ENCODE results near the gene PLEK. TPM values are rescaled to one million over a fixed set of nuclear protein-coding genes. Genes with fewer than 3 reads are reported as not detected.

The PLEK gene
- total RNA-seq, 2 donors from 2014 or later = not detected

- no peaks in the 10 kb centered on the region for H3K9me3 ChIP-seq (ENCODE audit: control insufficient read depth, low read length)
- DNase-seq = no peak
- Mint-ChIP-seq H3K36me3 (ENCODE audit: low read depth) (no peaks in the 10 kb centered on the region), H3K27ac (no peak overlapping the region), H3K4me3 (no peak overlapping the region), H3K4me1 (peaks cover 9% of the 10 kb centered on the region), H3K27me3 (ENCODE audit: insufficient read depth) (peaks cover 4% of the 10 kb centered on the region), H3K9me3 (no peaks in the 10 kb centered on the region)
- 76 to 80% methylated on average over 6 to 14 of the region's 14 CpGs for WGBS, 2 experiments (ENCODE audit: insufficient coverage in 1 of 2, insufficient read length in 1 of 2)
- no peaks in the 10 kb centered on the region for H3K27me3 ChIP-seq (ENCODE audit: control insufficient read depth, insufficient read depth, low read length, poor library complexity, severe bottlenecking)
- no peak for TF ChIP-seq CTCF (conservative IDR thresholded peaks at IDR 0.05)
- no peak overlapping the region for H3K9ac ChIP-seq (ENCODE audit: extremely low read depth, low read length, poor library complexity, severe bottlenecking)
- no peaks in the 10 kb centered on the region for H3K4me1 ChIP-seq (ENCODE audit: control insufficient read depth, insufficient read depth, low read length)
- H3K36me3 ChIP-seq (ENCODE audit: control insufficient read depth, insufficient read depth, low read length) = no peaks in the 10 kb centered on the region
- H3K4me3 ChIP-seq (ENCODE audit: low read length) = no peak overlapping the region
- H3K27ac ChIP-seq (ENCODE audit: low read depth, low read length) = no peak overlapping the region
Measured at GRCh38 chr2:68432696-68433658, 67.9 kb downstream of the PLEK start.

- no peak for DNase-seq
- Histone ChIP-seq H3K4me1 (ENCODE audit: control insufficient read depth, insufficient read depth, low read length) (no peaks in the 10 kb centered on the region), H3K9ac (ENCODE audit: extremely low read depth, low read length, poor library complexity, severe bottlenecking) (no peak overlapping the region), H3K27ac (ENCODE audit: low read depth, low read length) (no peak overlapping the region), H3K9me3 (ENCODE audit: control insufficient read depth, low read length) (no peaks in the 10 kb centered on the region), H3K4me3 (ENCODE audit: low read length) (no peak overlapping the region), H3K27me3 (ENCODE audit: control insufficient read depth, insufficient read depth, low read length, poor library complexity, severe bottlenecking) (no peaks in the 10 kb centered on the region), H3K36me3 (ENCODE audit: control insufficient read depth, insufficient read depth, low read length) (no peaks in the 10 kb centered on the region)
- no peak overlapping the region for H3K4me3 Mint-ChIP-seq
- H3K27ac Mint-ChIP-seq = no peak overlapping the region
- H3K9me3 Mint-ChIP-seq = no peaks in the 10 kb centered on the region
- no peaks in the 10 kb centered on the region for H3K36me3 Mint-ChIP-seq (ENCODE audit: low read depth)
- H3K27me3 Mint-ChIP-seq (ENCODE audit: insufficient read depth) = peaks cover 4% of the 10 kb centered on the region
- H3K4me1 Mint-ChIP-seq = peaks cover 4% of the 10 kb centered on the region
- TF ChIP-seq CTCF (conservative IDR thresholded peaks at IDR 0.05) = no peak
Measured at GRCh38 chr2:68434981-68435380, 69.9 kb downstream of the PLEK start.

GRCh38 chr2:68435615-68436014 lies 70.5 kb downstream of the PLEK start:
- no peak overlapping the region for H3K9ac ChIP-seq (ENCODE audit: extremely low read depth, low read length, poor library complexity, severe bottlenecking)
- Mint-ChIP-seq H3K27me3 (ENCODE audit: insufficient read depth) (peaks cover 4% of the 10 kb centered on the region), H3K9me3 (no peaks in the 10 kb centered on the region), H3K4me1 (peaks cover 9% of the 10 kb centered on the region), H3K36me3 (ENCODE audit: low read depth) (no peaks in the 10 kb centered on the region), H3K27ac (no peak overlapping the region), H3K4me3 (no peak overlapping the region)
- DNase-seq = no peak
- H3K9me3 ChIP-seq (ENCODE audit: control insufficient read depth, low read length) = no peaks in the 10 kb centered on the region
- no peak for TF ChIP-seq CTCF (conservative IDR thresholded peaks at IDR 0.05)
- no peaks in the 10 kb centered on the region for H3K4me1 ChIP-seq (ENCODE audit: control insufficient read depth, insufficient read depth, low read length)
- no peaks in the 10 kb centered on the region for H3K36me3 ChIP-seq (ENCODE audit: control insufficient read depth, insufficient read depth, low read length)
- no peak overlapping the region for H3K27ac ChIP-seq (ENCODE audit: low read depth, low read length)
- no peaks in the 10 kb centered on the region for H3K27me3 ChIP-seq (ENCODE audit: control insufficient read depth, insufficient read depth, low read length, poor library complexity, severe bottlenecking)
- no peak overlapping the region for H3K4me3 ChIP-seq (ENCODE audit: low read length)
